A172 (cell line): ENCODE measurements around the gene SRPK3. TPM values are rescaled to one million over a fixed set of nuclear protein-coding genes. Genes with fewer than 3 reads are reported as not detected.
"Not testable (repeated sequence)": the region's sequence is repeated elsewhere in the genome, so short reads cannot be mapped to it uniquely, and the experiment has no call there.

Experiments
- DNase-seq: peaks from one replicate; pipeline ENCODE4 v3.0.0-alpha.2; 2015; ENCODE audit warnings: low spot score
- total RNA-seq: library from RNA; depleted of rRNA; stranded (reverse); fragments of >200 nt; shearing (Covaris generic); gene quantifications from 2 replicates; pipeline ENCODE4 v1.2.3, GENCODE V29; 2014

The SRPK3 gene
- total RNA-seq, 1 experiment from 2014 or later, result 0.59 TPM

GRCh38 chrX:153806999-153807575 lies 26.2 kb downstream of the SRPK3 start:
- no peak for DNase-seq

GRCh38 chrX:153807976-153808375 lies 27.1 kb downstream of the SRPK3 start:
- DNase-seq, result no peak

GRCh38 chrX:153812220-153812619 lies 31.4 kb downstream of the SRPK3 start:
- no peak for DNase-seq

DNA sequence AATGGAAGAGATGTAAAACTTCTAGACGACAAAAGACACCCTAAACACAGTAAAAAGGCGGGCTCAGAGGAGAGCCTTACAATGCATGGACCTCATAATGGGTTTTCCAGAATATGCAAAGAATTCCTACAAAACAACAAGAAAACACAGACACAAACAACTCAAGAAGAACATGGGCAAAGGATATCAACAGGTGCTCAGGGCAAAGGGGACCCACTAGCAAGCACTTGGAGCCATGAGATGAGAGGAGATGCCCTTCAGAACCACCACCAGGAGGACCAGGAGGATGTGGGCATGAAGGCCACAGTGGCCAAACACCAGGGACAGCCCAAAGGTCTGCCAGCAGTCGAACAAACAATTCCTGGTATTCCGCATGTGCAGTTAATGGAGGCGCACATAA lies 32.3 kb downstream of the SRPK3 start:
- no peak for DNase-seq

- no peak for DNase-seq
Measured at GRCh38 chrX:153814591-153815315, 33.9 kb downstream of the SRPK3 start.

DNA sequence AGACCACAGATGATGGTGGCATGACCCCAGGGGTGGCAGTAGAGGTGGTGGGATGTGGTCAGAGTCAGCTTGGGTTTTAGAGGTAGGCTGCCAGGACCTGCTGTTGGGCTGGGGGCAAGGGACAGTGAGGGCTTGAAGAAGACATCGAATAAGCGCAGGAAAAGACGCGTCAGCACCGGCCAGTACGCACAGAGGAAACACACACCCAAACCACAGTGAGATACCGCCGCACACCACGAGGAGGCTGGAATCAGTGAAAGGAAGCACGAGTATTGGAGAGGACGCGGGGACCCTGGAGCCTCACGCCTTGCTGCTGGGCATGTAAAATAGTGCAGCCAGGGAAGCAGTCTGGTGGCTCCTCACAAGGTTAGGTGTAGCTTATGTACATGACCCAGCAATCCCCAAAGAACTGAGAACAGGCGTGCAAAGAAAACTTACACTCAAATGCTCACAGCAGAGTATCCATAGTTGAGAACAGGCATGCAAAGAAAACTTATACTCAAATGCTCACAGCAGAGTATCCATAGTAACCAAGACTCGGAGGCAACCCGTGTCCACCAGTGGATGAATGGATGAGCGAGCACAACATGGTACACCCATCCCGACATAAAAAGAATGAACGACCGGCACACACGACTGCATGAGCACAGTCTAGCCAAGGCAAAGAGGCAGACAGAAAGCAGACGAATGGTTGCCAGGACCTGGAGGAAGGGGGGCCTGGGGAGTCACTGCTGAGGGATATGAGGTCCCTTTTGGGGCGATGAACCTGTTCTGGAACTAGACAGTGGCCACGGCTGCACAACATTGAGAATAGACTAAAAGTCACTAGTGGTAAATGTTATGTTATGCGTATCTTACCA lies 36.2 kb downstream of the SRPK3 start:
- no peak for DNase-seq

- not testable (repeated sequence) for DNase-seq
Measured at GRCh38 chrX:153818064-153818463, 37.2 kb downstream of the SRPK3 start.

- peak; percentile 36 for DNase-seq
Measured at GRCh38 chrX:153818571-153819383, 37.9 kb downstream of the SRPK3 start.

DNA sequence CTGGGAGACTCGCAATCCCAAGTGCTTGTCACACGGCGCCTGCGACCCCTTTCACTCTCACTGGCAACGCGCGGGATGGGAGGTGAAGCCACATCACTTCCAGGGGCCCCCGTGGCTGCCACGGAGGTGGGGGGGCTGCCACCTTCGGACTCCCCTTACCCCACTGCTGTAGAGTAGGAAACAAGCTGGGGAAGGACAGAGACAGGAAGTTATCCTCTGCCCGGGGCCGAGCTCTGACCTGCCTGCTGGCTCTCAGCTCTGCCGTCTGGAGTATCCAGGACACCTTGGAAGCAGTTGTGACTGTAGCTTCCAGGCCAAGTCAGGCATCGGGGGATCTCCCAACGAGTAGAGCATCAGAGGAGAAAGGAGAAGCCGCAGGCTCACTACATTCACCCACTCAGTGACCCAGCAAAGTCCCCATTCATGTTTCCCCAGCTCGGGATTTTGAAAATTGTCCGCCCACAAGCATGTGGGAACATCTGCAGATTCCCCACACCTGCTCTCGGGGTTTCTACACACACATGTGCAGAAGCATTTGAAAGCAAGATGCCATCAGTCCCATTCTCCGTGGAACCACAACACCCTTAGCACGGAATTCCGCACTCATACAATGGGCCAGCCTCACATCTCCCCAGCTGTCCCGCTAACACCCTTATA lies 38.7 kb downstream of the SRPK3 start:
- no peak for DNase-seq

DNA sequence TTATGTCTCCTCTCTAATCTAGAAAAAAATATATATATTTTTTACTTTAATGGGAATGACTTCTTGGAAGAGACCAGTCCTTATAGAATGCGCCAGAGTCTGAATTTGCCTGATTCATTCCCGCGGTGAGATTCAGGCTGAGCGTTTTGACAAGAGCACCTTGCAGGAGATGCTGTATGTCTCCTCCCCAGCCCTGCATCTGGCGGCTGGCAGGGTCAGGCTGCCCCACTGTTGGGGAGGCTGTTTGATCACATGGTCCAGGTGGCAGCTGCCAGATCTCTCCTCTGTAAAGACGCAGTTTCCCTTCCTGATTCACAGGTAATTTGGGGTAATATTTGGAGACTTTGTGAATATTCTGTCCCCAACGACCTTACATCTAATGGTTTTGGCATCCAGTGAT lies 39.8 kb downstream of the SRPK3 start:
- DNase-seq, result no peak

- no peak for DNase-seq
Measured at GRCh38 chrX:153821066-153821465, 40.2 kb downstream of the SRPK3 start.

DNA sequence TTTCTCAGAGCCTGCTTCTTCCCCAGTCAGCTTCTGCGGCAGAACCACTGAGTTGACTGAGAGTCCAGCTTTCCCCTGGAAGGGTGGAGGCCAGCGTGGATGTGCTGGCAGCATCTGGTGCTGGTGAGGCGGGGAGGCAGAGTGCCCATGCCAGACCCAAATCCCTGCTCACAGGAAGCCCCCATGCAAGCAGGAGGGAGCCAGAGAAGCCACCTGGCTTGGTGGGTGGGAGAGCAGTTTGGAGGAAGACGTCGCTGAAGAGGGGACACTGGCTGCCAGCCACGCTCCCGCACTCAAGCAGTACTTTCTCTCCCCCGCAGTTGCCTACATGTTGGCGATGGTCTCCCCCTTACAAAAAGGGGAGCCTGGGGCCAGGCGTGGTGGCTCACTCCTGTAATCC lies 43.5 kb downstream of the SRPK3 start:
- no peak for DNase-seq

DNA sequence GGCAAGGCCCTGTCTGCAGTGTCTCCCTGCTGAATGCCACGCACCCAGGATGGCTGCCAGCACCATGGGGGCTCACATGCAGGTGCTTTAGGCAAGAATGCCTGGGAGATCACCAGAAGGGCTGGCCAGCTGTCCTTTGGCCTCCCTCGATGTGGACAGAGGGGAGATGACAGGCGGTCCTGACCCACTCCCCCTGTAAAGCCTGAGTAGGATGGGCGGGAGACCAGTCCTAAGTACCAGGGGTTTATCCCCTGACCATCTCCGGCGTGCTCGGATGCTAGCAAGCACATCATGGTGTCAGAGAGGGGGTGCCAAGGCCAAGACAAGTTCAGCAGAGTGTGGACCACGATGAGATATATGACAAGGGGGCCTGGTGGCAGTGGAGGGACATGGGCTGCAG lies 44.2 kb downstream of the SRPK3 start:
- DNase-seq, result no peak

DNA sequence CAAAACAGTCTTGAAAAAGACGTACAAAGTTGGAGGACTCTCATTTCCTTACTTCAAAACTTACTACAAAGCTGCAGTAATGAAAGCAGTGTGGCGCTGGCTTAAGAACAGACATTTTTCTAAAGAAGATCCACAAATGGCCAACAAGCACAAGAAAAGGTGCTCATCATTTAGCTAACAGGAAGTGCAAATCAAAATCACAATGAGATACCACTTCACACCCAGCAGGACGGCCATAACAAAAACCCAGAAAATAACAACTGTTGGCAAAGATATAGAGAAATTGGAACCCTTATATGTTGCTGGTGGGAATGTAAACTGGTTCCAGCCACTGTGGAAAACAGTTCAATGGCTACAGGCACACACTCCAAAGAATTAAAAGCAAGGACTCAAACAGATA lies 46.2 kb downstream of the SRPK3 start:
- DNase-seq, result no peak

DNA sequence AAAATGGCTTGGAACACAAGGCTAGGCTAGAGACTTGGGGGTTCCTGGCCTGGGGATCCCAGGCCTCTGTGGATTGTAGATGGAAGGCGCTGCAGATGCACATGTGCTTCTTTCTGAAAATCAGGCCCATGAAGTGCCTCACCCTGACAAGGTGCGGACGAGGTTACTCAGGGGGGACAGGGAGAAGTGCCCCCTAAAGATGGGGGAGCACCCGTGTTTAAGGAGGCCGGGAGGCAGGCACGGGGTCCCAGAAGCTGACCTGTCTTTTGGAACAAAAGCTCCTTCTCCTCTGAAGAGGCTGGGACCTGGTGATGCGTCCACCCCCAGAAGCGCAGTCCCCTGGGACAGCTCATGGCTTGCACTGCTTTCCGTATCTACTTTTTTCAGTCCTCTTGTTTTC lies 47.1 kb downstream of the SRPK3 start:
- no peak for DNase-seq

DNA sequence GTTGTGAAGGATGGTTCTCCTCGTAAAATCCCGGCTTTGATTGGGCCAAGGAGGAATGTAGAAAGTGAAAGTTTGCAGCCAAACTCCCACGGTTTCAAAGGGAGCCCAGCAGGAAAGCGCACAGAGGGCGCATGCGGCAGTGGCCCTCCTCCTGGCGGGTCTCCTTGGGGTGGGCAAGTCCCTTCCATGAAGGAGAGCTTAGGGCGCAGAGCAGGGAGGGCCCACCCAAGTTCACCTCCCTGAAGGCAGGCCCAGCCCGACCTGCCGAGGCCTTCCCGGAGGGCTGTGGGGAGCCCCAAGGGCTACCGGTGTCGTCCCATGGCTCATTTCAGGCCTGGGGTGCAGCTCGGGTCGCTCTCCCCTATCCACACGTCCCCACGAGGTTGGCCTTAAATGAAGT lies 47.5 kb downstream of the SRPK3 start:
- no peak for DNase-seq

GRCh38 chrX:153828723-153829548 lies 48.1 kb downstream of the SRPK3 start:
- DNase-seq, result no peak

DNA sequence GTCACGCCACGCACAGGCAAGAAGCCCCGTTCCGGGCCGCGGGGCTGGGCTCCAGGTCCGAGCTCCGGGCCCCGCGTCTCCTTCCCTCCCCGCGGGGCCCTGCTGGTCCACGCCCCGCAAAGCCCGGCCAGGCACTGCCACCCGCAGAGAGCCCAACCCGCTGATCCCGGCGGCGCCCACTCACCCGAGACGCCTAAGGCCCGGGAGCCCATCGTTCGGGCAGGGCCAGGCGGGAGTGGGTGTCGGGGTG lies 48.6 kb downstream of the SRPK3 start:
- DNase-seq, result no peak

DNA sequence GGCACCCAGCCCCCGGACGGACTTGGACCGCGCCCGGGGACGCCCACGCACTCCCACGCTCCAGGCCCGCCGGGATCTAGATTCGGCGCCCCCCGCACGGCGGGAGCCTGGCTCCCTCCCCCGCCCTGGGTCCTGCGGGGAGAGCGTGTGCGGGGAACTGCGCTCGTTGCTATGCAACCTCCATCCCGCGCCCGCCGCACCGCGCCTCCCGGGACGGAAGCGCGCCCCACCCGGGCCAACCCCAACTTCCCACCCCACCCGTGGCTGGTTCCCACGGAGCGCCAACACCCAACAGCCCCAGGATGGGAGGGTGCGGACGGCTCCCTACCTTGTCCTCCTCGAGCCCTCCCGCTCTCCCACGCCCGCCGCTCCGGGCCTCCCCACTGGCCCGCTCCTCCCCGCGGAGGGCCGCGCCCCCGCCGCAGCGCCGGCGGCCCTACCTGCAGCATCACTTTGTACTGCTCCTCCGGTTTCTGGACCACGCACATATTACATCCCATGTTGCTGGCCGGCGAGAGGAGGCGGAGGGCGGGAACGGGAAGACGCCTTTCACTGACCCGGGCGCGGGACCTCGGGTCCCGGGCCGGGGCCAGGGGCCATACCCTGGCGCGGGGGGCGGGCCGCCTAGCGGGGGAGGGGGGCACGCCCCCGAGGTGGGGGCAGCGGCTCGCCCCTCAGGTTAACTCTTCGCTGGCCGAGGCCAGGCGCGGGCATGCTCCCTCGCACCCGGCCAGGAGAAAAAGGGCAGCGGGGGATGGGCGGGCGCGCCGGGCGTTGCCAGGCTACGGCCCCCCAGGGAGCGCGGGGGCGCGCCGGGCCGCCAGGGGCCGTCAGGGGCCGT lies 49.2 kb downstream of the SRPK3 start, which contains the start of gene PDZD4:
Gene PDZD4, minus strand, starts transcription at position 746 of the 841 bp plus-strand sequence. Its CDS starts 246 bp downstream, at position 500.
- DNase-seq, result no peak
